ENCODE results near the gene TBX1. TPM values are rescaled to one million over a fixed set of nuclear protein-coding genes. Genes with fewer than 3 reads are reported as not detected.

The TBX1 gene
- total RNA-seq, 4 donors from 2014 or later = 0.18 to 4.4 (median 0.26) TPM

- H3K27me3 ChIP-seq = peaks cover 0 to 93% (median 0%) of the 10 kb centered on the region in 4 donors
- peaks cover 0 to 42% (median 0%) of the 10 kb centered on the region in 3 donors for H3K36me3 ChIP-seq
- intact Hi-C loops (cut with DNase I) = no loop called here
- H3K4me1 ChIP-seq = peaks cover 27 to 66% (median 39%) of the 10 kb centered on the region in 3 donors
- no peak for DNase-seq
- no peak overlapping the region for H3K4me3 ChIP-seq
- H3K27ac ChIP-seq = no peak overlapping the region
- H3K9me3 ChIP-seq = no peaks in the 10 kb centered on the region
- TF ChIP-seq POLR2A (IDR thresholded peaks at IDR 0.05) = no peak
- TF ChIP-seq, protein P1, sequence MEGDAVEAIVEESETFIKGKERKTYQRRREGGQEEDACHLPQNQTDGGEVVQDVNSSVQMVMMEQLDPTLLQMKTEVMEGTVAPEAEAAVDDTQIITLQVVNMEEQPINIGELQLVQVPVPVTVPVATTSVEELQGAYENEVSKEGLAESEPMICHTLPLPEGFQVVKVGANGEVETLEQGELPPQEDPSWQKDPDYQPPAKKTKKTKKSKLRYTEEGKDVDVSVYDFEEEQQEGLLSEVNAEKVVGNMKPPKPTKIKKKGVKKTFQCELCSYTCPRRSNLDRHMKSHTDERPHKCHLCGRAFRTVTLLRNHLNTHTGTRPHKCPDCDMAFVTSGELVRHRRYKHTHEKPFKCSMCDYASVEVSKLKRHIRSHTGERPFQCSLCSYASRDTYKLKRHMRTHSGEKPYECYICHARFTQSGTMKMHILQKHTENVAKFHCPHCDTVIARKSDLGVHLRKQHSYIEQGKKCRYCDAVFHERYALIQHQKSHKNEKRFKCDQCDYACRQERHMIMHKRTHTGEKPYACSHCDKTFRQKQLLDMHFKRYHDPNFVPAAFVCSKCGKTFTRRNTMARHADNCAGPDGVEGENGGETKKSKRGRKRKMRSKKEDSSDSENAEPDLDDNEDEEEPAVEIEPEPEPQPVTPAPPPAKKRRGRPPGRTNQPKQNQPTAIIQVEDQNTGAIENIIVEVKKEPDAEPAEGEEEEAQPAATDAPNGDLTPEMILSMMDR (IDR thresholded peaks at IDR 0.05) = no peak
- 91 to 94% methylated on average over 13 to 15 of the region's 26 CpGs for WGBS, 2 donors
These were observed 40.3 kb upstream of the TBX1 start for GRCh38 chr22:19720150-19720827.

DNA sequence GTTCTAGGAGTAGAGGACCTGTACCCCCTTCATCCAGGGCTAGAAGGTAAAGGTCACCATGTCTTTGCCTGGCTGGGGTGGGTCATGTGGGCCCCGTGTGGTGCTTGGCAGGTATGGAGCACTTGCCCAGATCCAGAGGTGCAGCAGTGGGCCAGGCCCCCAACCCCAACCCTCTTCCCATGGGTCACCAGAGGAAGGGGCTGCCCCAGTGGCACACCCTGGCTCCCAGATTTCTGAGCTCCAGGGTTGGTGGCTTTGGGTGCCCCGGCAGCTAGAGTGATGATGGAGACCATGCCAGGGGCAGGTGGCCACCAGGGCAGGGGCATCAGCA is 39.6 kb upstream of the TBX1 start:
- intact Hi-C loops (cut with DNase I) = no loop called here
- H3K27me3 ChIP-seq = peaks cover 0 to 90% (median 0%) of the 10 kb centered on the region in 4 donors
- DNase-seq = no peak
- no peaks in the 10 kb centered on the region for H3K9me3 ChIP-seq
- TF ChIP-seq, protein P1 (IDR thresholded peaks at IDR 0.05) = no peak
- no peak for TF ChIP-seq POLR2A (IDR thresholded peaks at IDR 0.05)
- H3K36me3 ChIP-seq = peaks cover 0 to 42% (median 0%) of the 10 kb centered on the region in 3 donors
- WGBS, 2 donors = no CpG with 5 or more reads among the region's 2 CpGs
- no peak overlapping the region for H3K4me3 ChIP-seq
- no peak overlapping the region for H3K27ac ChIP-seq
- H3K4me1 ChIP-seq = peaks cover 23 to 60% (median 36%) of the 10 kb centered on the region in 3 donors

DNA sequence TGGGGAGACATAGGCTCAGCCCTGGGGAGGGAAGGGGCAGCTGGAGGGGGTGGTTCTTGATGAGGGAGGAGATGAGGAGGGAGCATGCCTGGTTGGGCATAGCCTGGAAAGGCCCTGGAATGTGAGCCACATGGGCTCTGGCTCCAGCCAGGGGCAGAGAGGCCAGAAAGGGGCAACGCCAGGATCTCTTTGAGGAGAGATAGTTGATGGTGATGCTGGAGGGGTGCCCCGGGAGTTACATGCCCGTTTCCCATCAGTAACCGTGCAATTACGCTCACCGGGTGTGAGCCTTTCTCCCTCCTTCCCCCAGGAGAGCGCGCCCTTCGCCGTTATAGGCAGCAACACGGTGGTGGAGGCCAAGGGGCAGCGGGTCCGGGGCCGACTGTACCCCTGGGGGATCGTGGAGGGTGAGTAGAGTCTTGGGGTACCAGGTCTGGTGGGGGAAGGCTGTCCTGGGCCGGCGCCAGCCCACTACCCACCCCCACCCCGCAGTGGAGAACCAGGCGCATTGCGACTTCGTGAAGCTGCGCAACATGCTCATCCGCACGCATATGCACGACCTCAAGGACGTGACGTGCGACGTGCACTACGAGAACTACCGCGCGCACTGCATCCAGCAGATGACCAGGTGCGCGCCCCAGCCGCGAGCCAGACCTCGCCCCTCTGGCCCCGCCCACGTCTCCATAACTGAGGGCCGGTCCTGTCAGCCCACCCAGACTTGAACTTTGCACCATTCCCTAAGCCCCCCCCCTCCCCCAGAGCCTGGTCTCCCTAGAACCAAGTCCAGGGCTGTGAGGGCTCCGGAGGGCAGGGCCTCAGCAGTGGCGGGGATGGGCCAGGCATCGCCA is 39.0 kb upstream of the TBX1 start:
- 59 to 98% methylated on average over 4 to 8 of the region's 44 CpGs for WGBS, 2 donors
- intact Hi-C loops (cut with DNase I) = no loop called here
- peaks cover 0 to 42% (median 0%) of the 10 kb centered on the region in 3 donors for H3K36me3 ChIP-seq
- TF ChIP-seq, protein P1 (IDR thresholded peaks at IDR 0.05) = no peak
- TF ChIP-seq POLR2A (IDR thresholded peaks at IDR 0.05) = no peak
- no peak overlapping the region for H3K27ac ChIP-seq
- DNase-seq = no peak
- peaks cover 0 to 90% (median 0%) of the 10 kb centered on the region in 4 donors for H3K27me3 ChIP-seq
- H3K4me1 ChIP-seq = peaks cover 23 to 54% (median 35%) of the 10 kb centered on the region in 3 donors
- no peaks in the 10 kb centered on the region for H3K9me3 ChIP-seq
- no peak overlapping the region for H3K4me3 ChIP-seq

GRCh38 chr22:19722178-19722981 is 38.2 kb upstream of the TBX1 start:
- TF ChIP-seq POLR2A (IDR thresholded peaks at IDR 0.05) = no peak
- TF ChIP-seq, protein P1 (IDR thresholded peaks at IDR 0.05) = no peak
- peaks cover 0 to 89% (median 0%) of the 10 kb centered on the region in 4 donors for H3K27me3 ChIP-seq
- no peak overlapping the region for H3K4me3 ChIP-seq
- WGBS, 2 donors = 81% methylated on average over 3 of the region's 60 CpGs; no CpG with 5 or more reads in 1 of the 2 donors
- intact Hi-C loops (cut with DNase I) = no loop called here
- no peak for DNase-seq
- H3K36me3 ChIP-seq = peaks cover 0 to 42% (median 0%) of the 10 kb centered on the region in 3 donors
- H3K9me3 ChIP-seq = no peaks in the 10 kb centered on the region
- H3K4me1 ChIP-seq = peaks cover 20 to 46% (median 27%) of the 10 kb centered on the region in 3 donors
- H3K27ac ChIP-seq = no peak overlapping the region
